Hindlimb muscle (tissue), 1 donor: ENCODE data around the gene ZNF771. TPM values are rescaled to one million over a fixed set of nuclear protein-coding genes. Genes with fewer than 3 reads are reported as not detected.
"Not testable (repeated sequence)": the region's sequence is repeated elsewhere in the genome, so short reads cannot be mapped to it uniquely, and the experiment has no call there.

Experiments
- DNase-seq: peaks from one replicate; pipeline ENCODE4 v3.0.0-alpha.2; 2013
- polyA plus RNA-seq: library from polyadenylated mRNA; unstranded; fragments of 120-200 nt; gene quantifications from one replicate; pipeline ENCODE4 v1.2.1, GENCODE V29; 2013; ENCODE audit not compliant: insufficient read length

ZNF771 gene
- polyA plus RNA-seq, 1 donor: 6.0 TPM

- no peak for DNase-seq
Observed at GRCh38 chr16:30376461-30376902, 30.9 kb upstream of the ZNF771 start.

- no peak for DNase-seq
Observed at GRCh38 chr16:30377050-30377811, 30.2 kb upstream of the ZNF771 start.

GRCh38 chr16:30377812-30378235 lies 29.6 kb upstream of the ZNF771 start:
- DNase-seq: peak; percentile 91

- peak; percentile 99 for DNase-seq
Observed at GRCh38 chr16:30378236-30379157, 28.9 kb upstream of the ZNF771 start.

GRCh38 chr16:30379158-30379783 lies 28.1 kb upstream of the ZNF771 start:
- DNase-seq: no peak

- no peak for DNase-seq
Observed at GRCh38 chr16:30380072-30380802, 27.2 kb upstream of the ZNF771 start.

- DNase-seq: no peak
Observed at GRCh38 chr16:30380803-30381208, 26.6 kb upstream of the ZNF771 start.

GRCh38 chr16:30381291-30382041 lies 25.9 kb upstream of the ZNF771 start:
- no peak for DNase-seq

- DNase-seq: no peak
Observed at GRCh38 chr16:30382111-30382881, 25.1 kb upstream of the ZNF771 start, which contains the start of gene SEPTIN1. TSS of gene SEPTIN1 (minus strand) at chr16:30382561. CDS start at chr16:30382542, 19 bp downstream.

GRCh38 chr16:30383521-30383920 lies 23.9 kb upstream of the ZNF771 start:
- peak; percentile 75 for DNase-seq

- DNase-seq: peak; percentile 38
Observed at GRCh38 chr16:30394592-30395154, 12.7 kb upstream of the ZNF771 start.

- peak; percentile 93 for DNase-seq
Observed at GRCh38 chr16:30395155-30395991, 12.0 kb upstream of the ZNF771 start, which contains the start of gene ZNF48. TSS of gene ZNF48 (plus strand) at chr16:30395420. CDS start at chr16:30395795, 375 bp downstream.

- DNase-seq: no peak
Observed at GRCh38 chr16:30395992-30396585, 11.3 kb upstream of the ZNF771 start.

GRCh38 chr16:30396627-30397026 lies 10.8 kb upstream of the ZNF771 start:
- not testable (repeated sequence) for DNase-seq

GRCh38 chr16:30397056-30397455 lies 10.3 kb upstream of the ZNF771 start:
- no peak for DNase-seq

- no peak for DNase-seq
Observed at GRCh38 chr16:30397776-30398660, 9.4 kb upstream of the ZNF771 start.

GRCh38 chr16:30398661-30399434 lies 8.6 kb upstream of the ZNF771 start:
- DNase-seq: no peak
